Heart right ventricle (tissue), 16 donors: Measurements from ENCODE around the gene EPS8L2. TPM values are rescaled to one million over a fixed set of nuclear protein-coding genes. Genes with fewer than 3 reads are reported as not detected.
A peak's percentile ranks its signal among the peaks of the same experiment; 100 is the strongest.
"Not testable (repeated sequence)": the region's sequence is repeated elsewhere in the genome, so short reads cannot be mapped to it uniquely, and the experiment has no call there.

Experiments used
- ATAC-seq, 8 donors: fragments of 200-7000 bp; cut with Tn5 transposase; one replicate each; pipeline ENCODE4 v1.9.1; 2020; ENCODE audit warnings: mild to moderate bottlenecking in 8 of 8, moderate library complexity in 8 of 8, moderate number of reproducible peaks in 1 of 8
- DNase-seq, 2 donors: peaks; one replicate each; pipeline ENCODE4 v3.0.0-alpha.2; 2020
- H3K27ac ChIP-seq, 10 donors: fragments of 200-600 bp; sonication (generic) in 2 of 10; one replicate each; pipeline versions ENCODE4 v1.5.0 to v1.8.0; 2020 to 2022; ENCODE audit warnings: mild to moderate bottlenecking in 3 of 10
- H3K27me3 ChIP-seq, 7 donors: fragments of 200-600 bp; one replicate each; pipeline ENCODE4 v1.8.0; 2021 to 2022; ENCODE audit warnings: mild to moderate bottlenecking in 2 of 7
- H3K36me3 ChIP-seq, 9 donors: fragments of 200-600 bp; sonication (generic) in 1 of 9; one replicate each; pipeline versions ENCODE4 v1.5.0 to v1.8.0; 2020 to 2022; ENCODE audit warnings: mild to moderate bottlenecking in 2 of 9
- H3K4me1 ChIP-seq, 9 donors: fragments of 200-600 bp; sonication (generic) in 1 of 9; one replicate each; pipeline versions ENCODE4 v1.5.0 to v1.8.0; 2020 to 2022; ENCODE audit warnings: mild to moderate bottlenecking in 4 of 9
- H3K4me3 ChIP-seq, 10 donors: fragments of 200-600 bp; sonication (generic) in 2 of 10; one replicate each; pipeline versions ENCODE4 v1.5.0 to v1.8.0; 2020 to 2022; ENCODE audit warnings: mild to moderate bottlenecking in 7 of 10, moderate library complexity in 2 of 10
- H3K9me3 ChIP-seq, 11 donors: fragments of 200-600 bp in 10 of 11; sonication (generic) in 2 of 11; one replicate each; pipeline versions ENCODE4 v1.5.0 to v1.8.0; 2013 to 2022; ENCODE audit warnings: mild to moderate bottlenecking in 2 of 11, control low read depth in 1 of 11, moderate library complexity in 1 of 11
- CTCF ChIP-seq, 9 donors: fragments of 200-600 bp; sonication (generic) in 2 of 9; IDR thresholded peaks; one replicate each; pipeline versions ENCODE4 v1.5.0 to v1.8.0; 2021 to 2022; ENCODE audit warnings: antibody characterized with exemption in 9 of 9, mild to moderate bottlenecking in 5 of 9, moderate library complexity in 1 of 9
- WGBS, 2 donors: extraction: QIAGEN DNeasy Blood & Tissue Kit; methylation state at CpG; one replicate each; pipeline ENCODE4 v1.1.7; 2013; ENCODE audit warnings: inconsistent platforms in 1 of 2; 5-methylcytosine and 5-hydroxymethylcytosine counted together
- intact Hi-C, 10 donors: fragments of 100-400 bp; cut with DNase I; formaldehyde crosslinking; loops; one replicate each; pipeline versions ENCODE4 v1.11.1 to v1.14.2; 2022
- polyA plus RNA-seq, 2 donors: library from polyadenylated mRNA; stranded (reverse); fragments of 200-250 nt; gene quantifications; one replicate each; pipeline ENCODE4 v1.2.3, GENCODE V29; 2013
- total RNA-seq, 10 donors: library from RNA; stranded (reverse); fragmentation: NEBNext Ultra II Directional in 3 of 10; extraction: Animal tissue kit (Norgen Biotek cat#: 25700) in 3 of 10; gene quantifications; one replicate each; pipeline versions ENCODE4 v1.2.1 to v1.2.4, GENCODE V29; 2021 to 2023
- donor health status: Arrhythmogenic right ventricular cardiomyopathy.
- donor health status: ischemic (EF 13 %, LVEDD 7.1; RV severe dilation, severe dysfunction).
- donor health status: healthy with polysubstance abuse.
- donor health status: DM: no; HTN: yes; CAD: no.
- donor health status: DM: no; HTN: no; CAD: no.
- donor health status: ischemic (EF 25% LVEDD 6.9; RV normal size, moderate dysfunction).
- donor health status: ischemic (EF 25% LVEDD 5.7; RV mildly dilated, moderate dysfunction).
- donor health status: healthy.
- donor health status: DM: yes; HTN: yes; CAD: no.
- donor health status: Ischemic cardiomyopathy.
- donor health status: ischemic (EF 35%, LVEDD 5.7; RV mildly dilated, moderate dysfunction).
- donor health status: nonischemic (EF 11% LVEDD 7.7; RV severe dilation, severe dysfunction).
- donor health status: DM: yes; HTN: yes; CAD: no.
- donor health status: PGD.
- donor health status: ischemic (EF 29% LVEDD 5.4; RV normal size, mild dysfunction).
- donor health status: nonischemic (EF 23%, LVEDD 6.1; RV moderate dilation, normal function).

Gene EPS8L2
- total and polyA plus RNA-seq, 12 donors, result 1.2 to 6.7 (median 2.9) TPM

GRCh38 chr11:737366-737765, 31.3 kb downstream of the EPS8L2 start:
- ATAC-seq (no peak), DNase-seq (no peak)
- H3K36me3 ChIP-seq, result no peaks in the 10 kb centered on the region
- peaks cover 0 to 6% (median 0%) of the 10 kb centered on the region in 7 donors for H3K27me3 ChIP-seq
- H3K27ac ChIP-seq, result peak overlapping the region in 1 of 10 donors; percentile 44
- no peaks in the 10 kb centered on the region for H3K9me3 ChIP-seq
- peaks cover 0 to 17% (median 4%) of the 10 kb centered on the region in 9 donors for H3K4me1 ChIP-seq
- no peak overlapping the region for H3K4me3 ChIP-seq
- intact Hi-C loops, result no loop called here
- no peak for TF ChIP-seq CTCF (IDR thresholded peaks at IDR 0.05)
- 45 to 65% methylated on average over 11 of the region's 11 CpGs for WGBS, 2 donors

DNA sequence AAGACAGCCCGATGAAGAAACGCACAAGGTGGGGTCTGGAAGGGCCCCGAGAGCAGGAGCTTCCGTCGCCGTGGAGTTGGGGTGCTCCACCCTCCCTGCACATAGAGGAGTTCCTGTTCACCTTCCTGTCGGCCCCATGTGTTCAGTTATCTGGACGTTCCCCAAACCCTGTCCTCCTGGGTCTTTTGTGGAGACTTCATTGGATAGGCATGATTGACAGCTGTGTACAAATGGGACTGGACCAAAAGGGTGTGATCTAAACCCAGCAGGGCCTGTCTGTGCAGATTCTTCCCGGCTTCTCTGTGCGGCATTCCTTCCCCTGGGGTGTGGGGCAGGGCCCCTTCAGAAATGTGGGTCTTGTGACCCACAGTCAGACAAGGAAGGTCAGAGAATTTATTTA, 31.9 kb downstream of the EPS8L2 start:
- H3K36me3 ChIP-seq, intact Hi-C loops, H3K9me3 ChIP-seq, H3K4me3 ChIP-seq, H3K27me3 ChIP-seq, DNase-seq: not testable (repeated sequence)
- peaks cover 0 to 17% (median 4%) of the 10 kb centered on the region in 9 donors for H3K4me1 ChIP-seq
- H3K27ac ChIP-seq, result peak overlapping the region in 1 of 10 donors; percentile 44
- WGBS, 2 donors, result 46 to 58% methylated on average over 10 of the region's 10 CpGs
- ATAC-seq, result peak in 5 of 8 donors; percentile 25 to 50 (median 38)

- Histone ChIP-seq H3K4me3 (no peak overlapping the region), H3K36me3 (no peaks in the 10 kb centered on the region), H3K27me3 (no peaks in the 10 kb centered on the region), H3K9me3 (no peaks in the 10 kb centered on the region), H3K27ac (no peak overlapping the region), H3K4me1 (peaks cover 0 to 26% (median 7%) of the 10 kb centered on the region in 9 donors)
- no peak for TF ChIP-seq CTCF (IDR thresholded peaks at IDR 0.05)
- 85 to 86% methylated on average over 3 of the region's 3 CpGs for WGBS, 2 donors
- ATAC-seq (no peak), DNase-seq (no peak)
- intact Hi-C loops, result no loop called here
These were observed 36.1 kb downstream of the EPS8L2 start for GRCh38 chr11:742156-742546.

- H3K4me3 ChIP-seq, result no peak overlapping the region
- no peak overlapping the region for H3K27ac ChIP-seq
- no peaks in the 10 kb centered on the region for H3K27me3 ChIP-seq
- no peaks in the 10 kb centered on the region for H3K9me3 ChIP-seq
- 98 to 99% methylated on average over 4 of the region's 4 CpGs for WGBS, 2 donors
- TF ChIP-seq CTCF (IDR thresholded peaks at IDR 0.05), result no peak
- H3K4me1 ChIP-seq, result peaks cover under 1 to 21% (median 7%) of the 10 kb centered on the region in 9 donors
- no peak for ATAC-seq
- H3K36me3 ChIP-seq, result no peaks in the 10 kb centered on the region
- intact Hi-C loops, result no loop called here
- DNase-seq, result no peak
These were observed 36.7 kb downstream of the EPS8L2 start for GRCh38 chr11:742571-743201.

GRCh38 chr11:745428-745827, 39.4 kb downstream of the EPS8L2 start:
- ATAC-seq (no peak), DNase-seq (no peak)
- Histone ChIP-seq H3K27me3 (no peaks in the 10 kb centered on the region), H3K9me3 (no peaks in the 10 kb centered on the region), H3K4me3 (no peak overlapping the region), H3K4me1 (peaks cover 3 to 39% (median 27%) of the 10 kb centered on the region in 9 donors), H3K36me3 (no peaks in the 10 kb centered on the region), H3K27ac (peak overlapping the region in 1 of 10 donors; percentile 29)
- no peak for TF ChIP-seq CTCF (IDR thresholded peaks at IDR 0.05)
- intact Hi-C loops, result no loop called here
- whole genome bisulfite sequencing, 2 donors, result 28 to 40% methylated on average over 1 of the region's 1 CpG
